GM21447 (cell line): ENCODE data around the gene OR2T12.
"Not testable (repeated sequence)": the region's sequence is repeated elsewhere in the genome, so short reads cannot be mapped to it uniquely, and the experiment has no call there.

ENCODE experiments used
- ATAC-seq: cut with Tn5 transposase; IDR thresholded peaks from one replicate; pipeline ENCODE4 v1.9.1; 2021; ENCODE audit not compliant: unreplicated experiment

The OR2T12 gene, protein sequence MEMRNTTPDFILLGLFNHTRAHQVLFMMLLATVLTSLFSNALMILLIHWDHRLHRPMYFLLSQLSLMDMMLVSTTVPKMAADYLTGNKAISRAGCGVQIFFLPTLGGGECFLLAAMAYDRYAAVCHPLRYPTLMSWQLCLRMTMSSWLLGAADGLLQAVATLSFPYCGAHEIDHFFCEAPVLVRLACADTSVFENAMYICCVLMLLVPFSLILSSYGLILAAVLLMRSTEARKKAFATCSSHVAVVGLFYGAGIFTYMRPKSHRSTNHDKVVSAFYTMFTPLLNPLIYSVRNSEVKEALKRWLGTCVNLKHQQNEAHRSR

DNA sequence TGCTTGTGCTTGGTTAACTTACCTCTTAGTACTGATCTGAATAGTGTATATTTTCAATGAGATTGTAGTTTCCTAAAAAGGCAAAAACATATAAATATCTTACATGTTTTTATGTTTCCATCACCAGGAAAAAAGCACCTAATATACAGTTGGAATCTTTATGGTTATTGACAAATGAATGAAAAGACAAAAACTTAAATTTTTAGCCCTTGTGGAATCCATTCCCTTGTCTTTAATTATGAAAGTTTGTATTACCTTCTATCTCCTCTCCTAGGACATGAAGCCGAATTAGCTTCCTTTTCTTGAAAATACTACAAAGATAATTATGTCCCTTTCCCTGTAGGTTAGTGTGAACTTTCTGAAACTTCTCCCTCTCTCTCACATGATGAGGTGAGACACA, at the start of gene OR2T12:
OR2T12 (minus strand) TSS at position 101 of the 400 bp plus-strand sequence. CDS start 7,846 bp downstream, outside the sequence.
- no peak for ATAC-seq

DNA sequence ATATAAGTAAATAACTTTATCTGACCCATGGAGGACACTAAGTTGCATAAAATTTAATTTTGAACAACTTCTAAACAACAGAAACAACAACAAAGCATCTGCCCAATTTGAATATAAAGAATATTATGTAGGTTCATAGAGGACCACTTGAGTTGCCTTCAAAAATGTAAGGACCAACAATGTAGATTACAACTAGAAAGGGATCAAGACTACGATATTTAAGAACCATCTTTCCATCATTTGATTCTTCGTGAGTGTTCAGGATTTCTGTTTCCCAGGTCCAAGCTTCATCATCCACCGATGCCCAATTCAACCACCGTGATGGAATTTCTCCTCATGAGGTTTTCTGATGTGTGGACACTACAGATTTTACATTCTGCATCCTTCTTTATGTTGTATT, 45.3 kb upstream of the OR2T12 start, which contains the start of gene OR14C36:
OR14C36 (plus strand) TSS at position 301 of the 400 bp plus-strand sequence; CDS start at position 301, 0 bp downstream.
- ATAC-seq, result no peak

DNA sequence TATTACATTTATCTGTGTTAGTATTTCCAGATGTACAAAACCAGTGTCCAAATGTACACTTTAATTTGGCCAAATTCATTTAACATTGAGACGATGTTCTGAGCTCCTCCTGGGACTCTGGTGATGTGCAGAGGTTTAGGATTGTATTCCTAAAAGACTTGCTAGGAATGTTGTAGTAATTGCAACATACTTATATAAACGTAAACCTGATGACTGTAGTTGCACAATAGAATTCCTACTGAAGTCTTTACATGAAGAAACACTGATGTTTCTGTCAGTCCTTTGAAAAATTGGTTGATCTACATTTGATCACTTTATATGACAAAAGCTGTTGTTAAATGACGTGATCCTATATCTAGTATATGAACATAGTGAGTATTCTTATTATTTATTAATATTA, 40.2 kb upstream of the OR2T12 start:
- no peak for ATAC-seq

DNA sequence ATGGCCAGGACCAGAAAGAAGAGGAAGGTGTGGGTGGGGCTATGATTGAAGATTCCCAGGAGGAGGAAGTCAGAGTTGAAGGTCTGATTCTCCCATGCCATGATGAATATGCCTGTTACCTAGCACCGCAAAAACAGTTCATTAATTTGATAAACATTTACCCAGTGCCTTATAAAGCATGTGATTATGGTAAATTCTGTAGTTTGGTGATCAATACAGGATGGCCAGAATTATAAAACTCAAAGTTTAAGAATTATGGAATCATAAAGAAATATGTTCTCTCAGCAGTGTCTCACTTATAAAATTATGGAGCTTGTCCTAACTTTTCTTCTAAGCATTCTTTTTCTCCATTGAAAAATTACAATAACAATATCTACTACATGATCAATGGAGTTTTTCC, 21.2 kb upstream of the OR2T12 start, which contains the start of gene OR2M7:
OR2M7 (minus strand) TSS at position 101 of the 400 bp plus-strand sequence; CDS start at position 101, 0 bp downstream.
- ATAC-seq, result no peak

DNA sequence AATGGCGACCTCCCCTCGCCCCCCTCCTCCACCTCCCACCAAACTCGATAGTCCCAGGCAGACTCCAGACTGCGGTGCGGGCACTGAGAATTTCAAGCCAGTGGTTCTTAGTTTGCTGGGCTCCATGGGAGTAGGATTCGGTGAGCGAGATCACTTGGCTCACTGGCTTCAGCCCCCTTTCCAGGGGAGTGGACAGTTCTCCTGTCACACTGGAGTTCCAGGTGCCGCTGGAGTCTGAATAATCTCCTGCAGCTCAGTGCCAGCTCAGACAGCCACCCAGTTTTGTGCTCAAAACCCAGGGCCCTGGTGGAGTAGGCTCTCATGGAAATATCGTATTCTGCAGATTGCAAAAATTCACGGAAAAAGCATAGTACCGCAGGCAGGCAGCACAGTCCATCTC, 13.6 kb upstream of the OR2T12 start:
- no peak for ATAC-seq

DNA sequence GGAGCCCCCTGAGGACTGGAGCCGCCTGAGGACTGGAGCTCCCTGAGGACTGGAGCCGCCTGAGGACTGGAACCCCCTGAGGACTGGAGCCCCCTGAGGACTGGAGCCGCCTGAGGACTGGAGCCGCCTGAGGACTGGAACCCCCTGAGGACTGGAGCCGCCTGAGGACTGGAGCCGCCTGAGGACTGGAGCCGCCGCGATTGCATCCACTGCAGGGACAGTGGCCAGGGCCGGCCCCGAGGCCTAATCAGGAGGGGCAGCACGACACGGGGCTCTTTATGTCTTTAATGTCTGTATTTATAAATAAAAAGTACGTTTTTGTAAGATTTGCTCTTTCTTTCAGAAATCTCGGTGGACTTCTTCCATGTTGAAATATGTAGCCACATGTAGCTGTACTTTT, 3.5 kb upstream of the OR2T12 start:
- ATAC-seq, result not testable (repeated sequence)

DNA sequence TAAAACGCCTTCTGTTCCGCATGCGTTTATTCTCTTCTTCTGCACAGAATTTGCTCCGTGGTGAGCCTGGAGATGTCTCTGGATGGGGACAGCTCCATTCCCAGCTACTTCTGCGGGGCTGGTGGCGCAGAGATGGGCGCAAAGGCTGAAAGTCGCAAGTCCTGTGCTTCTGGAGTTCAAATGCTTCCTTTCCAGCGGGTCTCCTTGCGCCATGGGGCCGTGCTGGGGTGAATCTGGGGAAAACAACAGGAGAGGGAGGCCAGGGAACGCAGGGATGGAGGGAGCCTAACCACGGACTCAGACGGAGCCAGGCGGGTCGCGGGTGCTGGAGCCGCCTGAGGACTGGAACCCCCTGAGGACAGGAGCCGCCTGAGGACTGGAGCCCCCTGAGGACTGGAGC, 2.9 kb upstream of the OR2T12 start:
- ATAC-seq, result no peak

DNA sequence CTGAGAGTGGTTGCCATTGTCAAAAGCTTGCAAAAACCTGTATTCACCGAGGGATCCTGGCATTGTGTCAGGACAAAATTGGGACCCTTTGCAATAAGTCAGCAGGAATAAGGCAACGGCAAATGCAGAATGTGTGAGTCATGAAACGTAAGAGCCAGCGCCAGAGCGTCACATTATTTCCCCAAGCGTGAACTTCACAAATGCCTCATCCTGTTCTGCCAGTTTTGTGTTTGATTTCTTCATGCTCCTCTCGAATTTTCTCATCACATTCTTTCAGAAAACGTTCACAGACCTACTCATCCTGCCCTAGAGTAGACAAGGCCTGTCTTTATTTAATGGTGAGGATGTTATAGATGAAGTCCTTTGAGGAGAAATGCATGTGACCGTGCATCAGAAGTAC, 2.4 kb upstream of the OR2T12 start:
- not testable (repeated sequence) for ATAC-seq

DNA sequence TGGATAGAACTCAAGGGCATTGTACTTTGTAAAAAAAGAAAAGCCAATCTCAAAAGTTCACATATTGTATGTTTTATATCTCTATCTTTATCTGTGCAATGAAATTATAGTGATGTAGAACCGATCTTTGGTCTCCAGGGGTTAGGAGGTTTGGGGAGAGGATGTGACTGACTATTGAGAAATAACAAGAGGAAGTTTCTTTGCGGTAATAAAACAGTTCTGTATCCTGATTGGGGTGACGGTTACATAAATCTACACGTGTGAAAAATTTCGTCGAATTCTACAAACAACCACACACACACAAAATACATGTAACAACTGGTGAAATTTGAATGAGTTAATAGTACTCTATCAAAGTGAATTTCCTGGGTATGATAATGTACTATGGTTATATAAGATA, 14.8 kb downstream of the OR2T12 start:
- ATAC-seq, result no peak

DNA sequence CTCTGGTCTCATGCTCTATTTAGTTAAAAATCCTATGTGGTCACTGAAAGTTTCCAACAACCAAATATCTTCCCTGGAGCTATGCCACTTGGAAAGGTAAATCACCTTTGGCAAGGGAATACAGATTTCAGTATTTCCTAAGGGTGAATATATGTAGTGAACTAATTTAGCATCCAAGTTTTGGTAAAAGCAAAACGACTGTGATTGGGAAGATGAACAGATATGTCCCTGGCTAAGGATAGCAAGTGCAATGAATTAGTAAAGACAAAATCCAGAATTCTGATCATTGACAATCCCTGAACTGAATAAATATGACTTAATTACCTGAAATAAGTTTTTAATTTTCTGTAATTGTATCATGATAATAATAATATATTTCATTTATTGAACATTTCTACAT, 25.3 kb downstream of the OR2T12 start, which contains the start of gene OR2T33:
OR2T33 (minus strand) TSS at position 101 of the 400 bp plus-strand sequence. CDS start 4,162 bp downstream, outside the sequence.
- no peak for ATAC-seq

DNA sequence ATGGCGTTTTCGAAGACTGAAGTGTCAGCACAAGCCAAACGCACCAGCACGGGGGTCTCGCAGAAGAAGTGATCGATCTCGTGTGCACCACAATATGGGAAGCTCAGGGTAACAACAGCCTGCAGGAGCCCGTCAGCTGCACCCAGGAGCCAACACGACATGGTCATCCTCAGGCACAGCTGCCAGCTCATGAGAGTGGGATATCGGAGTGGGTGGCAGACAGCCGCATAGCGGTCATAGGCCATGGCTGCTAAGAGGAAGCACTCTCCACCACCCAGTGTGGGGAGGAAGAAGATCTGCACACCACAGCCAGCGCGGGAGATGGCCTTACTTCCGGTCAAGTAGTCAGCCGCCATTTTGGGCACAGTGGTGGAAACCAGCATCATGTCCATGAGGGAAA, 30.0 kb downstream of the OR2T12 start:
- ATAC-seq, result not testable (repeated sequence)

DNA sequence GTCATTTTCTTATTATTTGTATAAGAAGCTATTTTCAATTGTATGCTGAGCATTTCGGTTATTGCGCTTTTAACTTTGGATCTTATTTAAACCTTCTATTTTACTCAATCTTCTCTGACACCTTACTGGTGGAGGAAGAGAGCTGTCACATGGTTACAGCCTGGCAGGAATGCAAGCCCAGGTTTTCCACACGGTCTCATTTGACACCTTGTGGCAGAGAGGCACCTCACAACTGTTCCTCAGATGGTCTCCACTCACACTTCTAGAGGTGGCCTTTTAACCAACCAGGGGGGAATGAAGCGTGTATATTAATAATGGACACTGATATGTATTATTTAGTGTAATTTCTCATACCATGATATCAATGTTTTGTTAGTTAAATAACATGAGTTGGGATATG, 35.0 kb downstream of the OR2T12 start:
- ATAC-seq, result no peak

DNA sequence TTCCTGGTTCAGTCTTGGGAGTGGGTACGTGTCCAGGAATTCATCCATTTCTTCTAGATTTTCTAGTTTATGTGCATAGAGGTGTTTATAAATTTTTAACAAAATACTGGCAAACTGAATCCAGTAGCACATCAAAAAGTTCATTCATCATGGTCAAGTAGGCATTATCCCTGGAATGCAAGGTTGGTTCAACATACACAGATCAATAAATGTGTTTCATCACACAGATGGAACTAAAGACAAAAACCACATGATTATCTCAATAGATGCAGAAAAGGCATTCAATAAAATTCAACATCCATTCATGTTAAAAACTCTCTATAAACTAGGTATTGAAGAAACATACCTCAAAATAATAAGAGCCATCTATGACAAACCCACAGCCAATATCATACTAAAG, 43.9 kb downstream of the OR2T12 start:
- not testable (repeated sequence) for ATAC-seq

DNA sequence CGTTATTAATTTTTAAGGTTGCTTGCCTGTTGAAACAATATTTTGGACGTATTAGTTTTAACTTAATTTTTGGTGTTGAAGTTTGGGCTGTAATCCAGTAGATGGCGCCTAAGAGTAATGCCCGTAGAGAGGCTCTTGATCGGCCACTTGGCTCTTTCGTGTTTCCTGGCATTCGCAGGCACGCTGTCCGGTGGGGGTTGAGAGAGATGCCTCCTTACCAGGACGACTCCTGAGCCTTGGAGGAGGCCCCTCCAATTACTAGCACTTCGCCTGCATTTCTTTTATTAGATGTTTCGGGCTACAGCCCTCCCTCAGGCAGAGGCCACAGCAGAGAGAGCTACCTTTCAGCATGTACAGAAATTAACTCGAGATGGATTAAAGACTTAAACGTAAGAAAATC, 60.0 kb downstream of the OR2T12 start:
- peak; percentile 91 for ATAC-seq
